GM23338 (cell line): Measurements from ENCODE around the gene F2. TPM values are rescaled to one million over a fixed set of nuclear protein-coding genes. Genes with fewer than 3 reads are reported as not detected.

Source experiments
- ATAC-seq: fragments of 200-7000 bp; cut with Tn5 transposase; 3 replicates; pipeline ENCODE4 v1.9.1; 2020
- DNase-seq: peaks from one replicate; pipeline ENCODE4 v3.0.0-alpha.2; 2015; ENCODE audit warnings: low spot score
- H2AFZ ChIP-seq: fragments of 200-600 bp; sonication (generic); 2 replicates; pipeline ENCODE4 v1.8.0; 2016; ENCODE audit warnings: antibody characterized with exemption, mild to moderate bottlenecking, moderate library complexity
- H3F3A ChIP-seq: fragments of 200-600 bp; sonication (generic); replicated peaks from 2 replicates; pipeline ENCODE4 v1.8.0; 2017; ENCODE audit warnings: antibody characterized with exemption, mixed run types, low read depth
- H3K27ac ChIP-seq: fragments of 200-600 bp; sonication (generic); 2 replicates; pipeline ENCODE4 v1.6.1; 2016; ENCODE audit warnings: low read depth
- H3K27me3 ChIP-seq: fragments of 200-600 bp; sonication (generic); 2 replicates; pipeline ENCODE4 v1.8.0; 2016; ENCODE audit warnings: mild to moderate bottlenecking, mixed run types, moderate library complexity; ENCODE audit not compliant: insufficient read depth
- H3K36me3 ChIP-seq: fragments of 200-600 bp; sonication (generic); 2 replicates; pipeline ENCODE4 v1.8.0; 2016; ENCODE audit warnings: mild to moderate bottlenecking; ENCODE audit not compliant: insufficient read depth
- H3K4me1 ChIP-seq: fragments of 200-600 bp; sonication (generic); 2 replicates; pipeline ENCODE4 v1.8.0; 2016; ENCODE audit warnings: mild to moderate bottlenecking, moderate library complexity; ENCODE audit not compliant: insufficient read depth
- H3K4me2 ChIP-seq: fragments of 200-600 bp; sonication (generic); 2 replicates; pipeline ENCODE4 v1.7.1; 2017; ENCODE audit warnings: mixed run types
- H3K4me3 ChIP-seq: fragments of 200-600 bp; sonication (generic); 2 replicates; pipeline ENCODE4 v1.6.1; 2016; ENCODE audit warnings: mixed run types
- H3K79me2 ChIP-seq: fragments of 200-600 bp; sonication (generic); replicated peaks from 2 replicates; pipeline ENCODE4 v1.8.0; 2017; ENCODE audit warnings: mild to moderate bottlenecking; ENCODE audit not compliant: insufficient read depth
- H3K9me2 ChIP-seq: fragments of 200-600 bp; sonication (generic); 2 replicates; pipeline ENCODE4 v1.8.0; 2017; ENCODE audit not compliant: insufficient read depth
- H4K20me1 ChIP-seq: fragments of 200-600 bp; sonication (generic); replicated peaks from 2 replicates; pipeline ENCODE4 v1.8.0; 2017; ENCODE audit warnings: mild to moderate bottlenecking; ENCODE audit not compliant: insufficient read depth
- H3K27ac Mint-ChIP-seq: 2 replicates; pipeline ENCODE4 v1.8.0; 2020; ENCODE audit warnings: inconsistent platforms, mild to moderate bottlenecking, moderate library complexity, mixed read lengths
- H3K27me3 Mint-ChIP-seq: 3 replicates; pipeline ENCODE4 v1.8.0; 2022; ENCODE audit warnings: low read depth, mild to moderate bottlenecking, moderate library complexity, mixed read lengths, inconsistent platforms; ENCODE audit not compliant: insufficient read depth, poor library complexity
- H3K36me3 Mint-ChIP-seq: 3 replicates; pipeline ENCODE4 v1.8.0; 2021; ENCODE audit warnings: low read depth, mild to moderate bottlenecking, inconsistent platforms, moderate library complexity, mixed read lengths
- H3K4me1 Mint-ChIP-seq: 3 replicates; pipeline ENCODE4 v1.8.0; 2020; ENCODE audit warnings: mild to moderate bottlenecking, inconsistent platforms, mixed read lengths
- H3K4me3 Mint-ChIP-seq: 3 replicates; pipeline ENCODE4 v1.8.0; 2021; ENCODE audit warnings: moderate library complexity, mild to moderate bottlenecking, inconsistent platforms, mixed read lengths
- H3K9me3 Mint-ChIP-seq: 3 replicates; pipeline ENCODE4 v1.8.0; 2020; ENCODE audit warnings: moderate library complexity, mild to moderate bottlenecking, inconsistent platforms, mixed read lengths
- CTCF ChIP-seq, 2 experiments: fragments of 200-600 bp in 1 of 2; sonication (generic) in 1 of 2; conservative IDR thresholded peaks; 2 replicates each; pipeline versions ENCODE4 v1.5.1 to v1.6.1; 2016 to 2017; ENCODE audit warnings: antibody characterized with exemption in 2 of 2, low read depth in 2 of 2, mild to moderate bottlenecking in 2 of 2, moderate library complexity in 1 of 2
- EZH2 ChIP-seq: fragments of 200-600 bp; sonication (generic); IDR thresholded peaks from one replicate; pipeline ENCODE4 v1.8.0; 2017; ENCODE audit warnings: antibody characterized with exemption, mild to moderate bottlenecking, low read depth; ENCODE audit not compliant: unreplicated experiment
- EZH2phosphoT487 ChIP-seq: fragments of 200-600 bp; sonication (generic); IDR thresholded peaks from one replicate; pipeline ENCODE4 v1.8.1; 2018; ENCODE audit warnings: antibody characterized with exemption; ENCODE audit not compliant: unreplicated experiment
- JUNB ChIP-seq: IDR thresholded peaks from one replicate; pipeline ENCODE4 v1.6.1; 2016; ENCODE audit warnings: antibody characterized with exemption; ENCODE audit not compliant: unreplicated experiment
- POLR2AphosphoS5 ChIP-seq: IDR thresholded peaks from 2 replicates; pipeline ENCODE4 v1.6.1; 2016; ENCODE audit warnings: antibody characterized with exemption, low read depth
- REST ChIP-seq: IDR thresholded peaks from one replicate; pipeline ENCODE4 v1.6.1; 2018; ENCODE audit warnings: antibody characterized with exemption; ENCODE audit not compliant: unreplicated experiment
- STAT1 ChIP-seq: IDR thresholded peaks from one replicate; pipeline ENCODE4 v1.6.1; 2016; ENCODE audit warnings: antibody characterized with exemption; ENCODE audit not compliant: unreplicated experiment
- polyA plus RNA-seq: library from polyadenylated mRNA; unstranded; fragments of >200 nt; fragmentation: Nextera tagmentation; extraction: Ambion mirVana; gene quantifications from 2 replicates; pipeline ENCODE4 v1.2.1, GENCODE V29; 2016
- total RNA-seq: library from RNA; depleted of rRNA; stranded (reverse); fragments of >200 nt; shearing (Covaris generic); gene quantifications from 2 replicates; pipeline ENCODE4 v1.2.3, GENCODE V29; 2014

F2 gene
- total and polyA plus RNA-seq, 2 experiments from 2014 or later = 0.21 TPM; not detected in 1

GRCh38 chr11:46736615-46737014 lies 17.6 kb downstream of the F2 start:
- ATAC-seq (no peak), DNase-seq (no peak)
- Histone ChIP-seq H3K4me2 (no peak overlapping the region), H3K4me3 (no peak overlapping the region), H3F3A (0 out of 2 replicates have a peak, but pooled peaks cover 8% of the 10 kb centered on the region), H3K79me2 (no peaks in the 10 kb centered on the region), H3K36me3 (no peaks in the 10 kb centered on the region), H3K27me3 (no peaks in the 10 kb centered on the region), H3K9me2 (no peaks in the 10 kb centered on the region), H3K4me1 (no peaks in the 10 kb centered on the region), H3K27ac (no peak overlapping the region), H4K20me1 (no peaks in the 10 kb centered on the region; the same call in 1 of the 2 replicates), H2AFZ (no peak overlapping the region)
- H3K4me1 Mint-ChIP-seq = peaks cover 7% of the 10 kb centered on the region; the same call in 2 of the 3 replicates
- H3K9me3 Mint-ChIP-seq = no peaks in the 10 kb centered on the region; the same call in 2 of the 3 replicates
- peaks cover 12% of the 10 kb centered on the region for H3K36me3 Mint-ChIP-seq
- no peak overlapping the region for H3K4me3 Mint-ChIP-seq
- no peak overlapping the region for H3K27ac Mint-ChIP-seq
- TF ChIP-seq STAT1 = no peak
- peaks cover 8% of the 10 kb centered on the region for H3K27me3 Mint-ChIP-seq

GRCh38 chr11:46737699-46738098 lies 18.7 kb downstream of the F2 start:
- Histone ChIP-seq H3K4me3 (no peak overlapping the region), H3K4me1 (no peaks in the 10 kb centered on the region), H3K4me2 (no peak overlapping the region), H3K27me3 (no peaks in the 10 kb centered on the region), H4K20me1 (no peaks in the 10 kb centered on the region; the same call in 1 of the 2 replicates), H2AFZ (no peak overlapping the region), H3K79me2 (no peaks in the 10 kb centered on the region), H3K27ac (no peak overlapping the region), H3K36me3 (peaks cover 5% of the 10 kb centered on the region), H3K9me2 (no peaks in the 10 kb centered on the region), H3F3A (0 out of 2 replicates have a peak, but pooled peaks cover 13% of the 10 kb centered on the region)
- no peaks in the 10 kb centered on the region; the same call in 2 of the 3 replicates for H3K9me3 Mint-ChIP-seq
- no peak overlapping the region for H3K4me3 Mint-ChIP-seq
- no peak overlapping the region for H3K27ac Mint-ChIP-seq
- H3K4me1 Mint-ChIP-seq = peaks cover 7% of the 10 kb centered on the region; the same call in 2 of the 3 replicates
- ATAC-seq (no peak), DNase-seq (no peak)
- peaks cover 8% of the 10 kb centered on the region for H3K27me3 Mint-ChIP-seq
- no peak for TF ChIP-seq REST
- TF ChIP-seq JUNB = no peak
- no peak for TF ChIP-seq CTCF (conservative IDR thresholded peaks at IDR 0.05; ENCODE audit: low read depth in 2 of 2)
- TF ChIP-seq POLR2AphosphoS5 = no peak
- TF ChIP-seq EZH2phosphoT487 = no peak
- TF ChIP-seq EZH2 = no peak
- TF ChIP-seq STAT1 = no peak
- peaks cover 23% of the 10 kb centered on the region for H3K36me3 Mint-ChIP-seq
